Measurements from ENCODE around the gene TRERF1.
A peak's percentile ranks its signal among the peaks of the same experiment; 100 is the strongest.

TRERF1 gene

GRCh38 chr6:42369568-42369967, 82.2 kb downstream of the TRERF1 start (continued):
- peak; percentile 18; the same call in 1 of the 2 replicates for TF ChIP-seq BCL6B (tag by site-specific recombination; IDR thresholded peaks at IDR 0.05)
- TF ChIP-seq ZNF704 (tag by site-specific recombination; IDR thresholded peaks at IDR 0.05) = no peak
- TF ChIP-seq ZSCAN5A (tag by site-specific recombination; IDR thresholded peaks at IDR 0.05) = no peak
- TF ChIP-seq ZNF530 (tag by site-specific recombination; IDR thresholded peaks at IDR 0.05; ENCODE audit: low read depth) = no peak
- TF ChIP-seq SALL2 (tag by site-specific recombination; IDR thresholded peaks at IDR 0.05; ENCODE audit: borderline replicate concordance) = no peak
- TF ChIP-seq ZSCAN18 (tag by site-specific recombination; IDR thresholded peaks at IDR 0.05) = no peak
- no peak for TF ChIP-seq ZBTB11 (tag by site-specific recombination; conservative IDR thresholded peaks at IDR 0.05; ENCODE audit: low read depth)
- TF ChIP-seq ZNF658 (tag by site-specific recombination; IDR thresholded peaks at IDR 0.05) = no peak
- TF ChIP-seq ZBTB17 (tag by site-specific recombination; IDR thresholded peaks at IDR 0.05) = no peak
- no peak for TF ChIP-seq ZBTB26 (tag by site-specific recombination; optimal IDR thresholded peaks at IDR 0.05)
- TF ChIP-seq ZFP69B (tag by site-specific recombination; IDR thresholded peaks at IDR 0.05) = no peak
- TF ChIP-seq ZNF645 (tag by site-specific recombination; IDR thresholded peaks at IDR 0.05) = no peak
- TF ChIP-seq GFI1B (tag by site-specific recombination; IDR thresholded peaks at IDR 0.05) = no peak
- no peak for TF ChIP-seq ZNF114 (tag by site-specific recombination; IDR thresholded peaks at IDR 0.05)
- TF ChIP-seq ZNF707 (tag by site-specific recombination; IDR thresholded peaks at IDR 0.05) = no peak
- TF ChIP-seq ZNF837 (tag by site-specific recombination; IDR thresholded peaks at IDR 0.05) = no peak
